NCI-H1105 treated with DMSO at 0.1 percent for 48 hours (cell line): ENCODE measurements around the gene GDPD3.

Source experiments
- DNase-seq: peaks from one replicate; lab custom pipeline; 2025; lab: John Stamatoyannopoulos, UW

The GDPD3 gene

DNA sequence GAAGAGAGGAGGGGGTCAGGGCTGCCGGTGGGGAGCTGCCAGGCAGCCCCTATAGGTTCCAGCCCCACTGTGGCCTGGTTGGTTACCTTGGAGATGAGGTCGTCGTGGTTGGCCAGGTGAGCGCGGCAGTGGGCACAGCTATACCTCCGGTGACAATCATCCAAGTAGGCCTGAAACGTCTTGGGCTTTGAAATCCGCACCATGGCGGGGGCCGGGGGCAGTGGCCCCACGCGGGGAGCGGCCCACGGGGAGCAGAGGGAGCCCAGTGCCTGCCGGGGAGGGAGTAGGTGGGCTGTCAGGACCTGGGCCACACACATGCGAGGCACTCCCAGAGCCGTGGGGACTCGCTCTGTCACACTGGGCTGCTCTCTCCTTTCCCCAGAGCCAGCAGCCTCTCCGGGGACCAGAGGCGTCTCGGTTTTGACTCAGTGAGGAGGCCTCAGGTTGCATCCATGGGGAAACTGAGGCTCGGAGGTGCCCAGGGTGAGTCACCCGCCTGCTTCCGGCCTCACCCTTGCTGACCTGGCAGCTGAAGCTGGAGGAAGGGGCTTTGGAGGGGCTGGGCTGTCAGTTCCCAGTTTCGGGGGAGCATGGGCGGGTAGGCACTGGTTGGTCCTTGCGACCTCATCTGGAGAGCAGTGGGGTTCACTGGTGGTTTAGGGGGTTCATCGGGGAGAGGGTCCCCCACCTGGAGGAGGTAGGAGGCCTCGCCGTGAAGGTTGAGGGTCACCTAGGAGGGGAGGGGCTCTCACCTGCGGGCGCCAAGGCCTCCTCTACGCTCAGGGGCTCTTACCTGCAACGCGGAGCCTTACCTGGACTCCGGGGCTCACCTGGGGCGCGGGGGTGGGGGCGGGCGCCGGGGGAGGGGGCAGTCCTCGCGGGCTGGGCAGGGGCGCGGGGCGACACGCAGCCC lies 17.9 kb downstream of the GDPD3 start:
- DNase-seq = no peak

DNA sequence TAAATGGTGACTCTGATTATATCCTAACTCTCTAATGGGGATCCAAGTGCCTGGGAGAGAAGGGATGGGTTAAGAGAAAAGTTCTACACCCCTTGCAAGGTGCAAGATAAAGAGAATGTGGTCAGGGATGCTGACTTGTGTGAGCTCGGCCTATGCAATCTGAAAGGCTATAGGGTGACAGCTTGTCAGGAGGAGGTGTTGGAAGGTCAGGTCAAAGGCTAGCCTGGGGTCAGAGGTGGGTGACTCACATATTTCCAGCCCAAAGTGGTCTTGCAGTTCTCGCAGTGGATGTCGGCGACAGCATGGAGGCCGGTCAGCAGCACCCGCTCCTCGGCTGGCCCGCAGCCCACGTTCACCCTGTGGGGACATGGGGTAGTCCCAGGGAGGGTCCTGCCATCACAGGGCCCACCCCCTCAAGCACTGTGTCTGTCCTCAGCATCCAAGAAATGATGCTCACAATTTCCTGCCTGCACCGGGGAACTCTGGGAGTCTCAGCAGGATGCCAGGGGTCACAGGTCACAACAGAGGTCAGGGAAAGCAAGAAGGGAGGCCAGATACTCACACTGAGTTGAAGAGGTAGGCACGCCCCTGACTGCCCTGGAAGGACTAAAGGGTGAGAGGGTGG lies 18.7 kb downstream of the GDPD3 start:
- no peak for DNase-seq

DNA sequence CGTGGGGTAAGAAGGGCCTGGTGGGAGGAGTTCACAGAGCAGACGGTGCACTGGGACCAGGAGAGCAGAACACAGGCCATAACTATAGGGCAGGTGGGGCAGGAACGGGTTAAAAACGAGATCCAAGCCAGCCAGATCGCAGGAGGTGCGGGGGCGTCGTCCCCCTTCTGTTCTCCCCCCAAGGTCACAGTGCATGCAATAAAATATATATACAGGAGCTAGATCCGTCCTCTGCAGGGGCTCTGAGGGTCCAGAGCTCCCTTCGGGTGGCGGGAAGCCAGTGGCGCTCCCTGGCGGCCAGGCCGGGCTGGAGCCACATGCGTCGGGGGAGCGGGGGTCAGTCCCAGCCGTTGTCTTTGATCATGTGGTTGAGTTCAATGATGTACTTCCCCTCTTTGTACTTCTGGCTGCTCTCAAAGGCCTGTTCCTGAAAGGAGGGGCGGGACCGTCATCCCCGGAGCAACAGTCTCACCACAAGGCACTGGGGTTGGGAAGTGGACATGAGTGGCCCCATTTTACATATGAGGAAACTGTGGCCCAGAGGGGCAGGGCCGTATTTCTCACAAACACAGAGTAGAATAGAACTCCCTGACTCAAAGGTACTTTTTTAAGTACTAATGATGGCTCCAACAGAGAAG lies 20.8 kb downstream of the GDPD3 start:
- DNase-seq = peak; percentile 89

DNA sequence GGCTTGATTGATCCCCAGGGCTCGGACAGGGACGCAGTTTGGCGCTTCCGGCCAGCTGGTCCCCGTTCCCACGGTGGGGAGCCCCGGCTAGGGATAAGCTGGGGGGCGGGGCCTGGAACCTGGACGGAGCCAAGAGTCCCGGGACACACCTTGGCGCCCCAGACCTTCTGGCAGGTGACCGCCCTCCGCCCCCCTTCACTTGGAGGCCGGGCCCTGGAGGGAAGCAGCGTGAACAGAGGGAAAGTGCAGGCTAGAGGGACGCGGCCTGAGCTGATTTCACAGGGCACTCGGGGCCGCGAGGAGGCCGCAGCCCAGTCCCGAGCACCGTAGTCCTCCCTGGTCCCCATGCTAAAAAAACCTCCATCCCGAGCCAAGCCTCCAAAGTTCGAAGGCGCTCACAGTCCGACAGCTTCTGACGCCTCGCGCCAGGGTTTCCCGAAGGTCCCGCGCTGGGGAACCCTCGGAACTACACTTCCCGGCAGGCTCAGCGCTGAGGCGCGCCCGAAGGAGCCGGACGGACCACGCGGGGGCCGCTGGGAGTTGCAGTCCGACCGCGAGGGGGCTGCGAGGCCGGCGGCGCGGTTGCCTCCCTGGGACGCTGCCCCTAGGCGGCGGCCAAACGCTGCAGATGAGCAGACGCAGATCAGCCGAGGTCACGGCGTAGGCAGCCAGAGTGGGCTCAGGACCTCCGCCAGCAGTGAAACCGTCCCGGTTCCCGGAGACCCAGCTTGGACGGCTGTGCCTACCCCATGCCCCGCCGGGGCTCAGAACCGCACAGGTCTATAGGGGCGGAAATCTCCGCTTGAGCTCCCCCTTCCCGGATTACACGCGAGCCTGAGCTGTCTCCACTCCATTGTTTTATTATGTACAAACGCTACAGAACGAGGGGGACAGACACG lies 21.6 kb downstream of the GDPD3 start, which contains the start of gene TBX6:
TSS of gene TBX6 (minus strand) at position 451 of the 899 bp plus-strand sequence. CDS start 731 bp downstream, outside the sequence.
- DNase-seq = peak; percentile 88

DNA sequence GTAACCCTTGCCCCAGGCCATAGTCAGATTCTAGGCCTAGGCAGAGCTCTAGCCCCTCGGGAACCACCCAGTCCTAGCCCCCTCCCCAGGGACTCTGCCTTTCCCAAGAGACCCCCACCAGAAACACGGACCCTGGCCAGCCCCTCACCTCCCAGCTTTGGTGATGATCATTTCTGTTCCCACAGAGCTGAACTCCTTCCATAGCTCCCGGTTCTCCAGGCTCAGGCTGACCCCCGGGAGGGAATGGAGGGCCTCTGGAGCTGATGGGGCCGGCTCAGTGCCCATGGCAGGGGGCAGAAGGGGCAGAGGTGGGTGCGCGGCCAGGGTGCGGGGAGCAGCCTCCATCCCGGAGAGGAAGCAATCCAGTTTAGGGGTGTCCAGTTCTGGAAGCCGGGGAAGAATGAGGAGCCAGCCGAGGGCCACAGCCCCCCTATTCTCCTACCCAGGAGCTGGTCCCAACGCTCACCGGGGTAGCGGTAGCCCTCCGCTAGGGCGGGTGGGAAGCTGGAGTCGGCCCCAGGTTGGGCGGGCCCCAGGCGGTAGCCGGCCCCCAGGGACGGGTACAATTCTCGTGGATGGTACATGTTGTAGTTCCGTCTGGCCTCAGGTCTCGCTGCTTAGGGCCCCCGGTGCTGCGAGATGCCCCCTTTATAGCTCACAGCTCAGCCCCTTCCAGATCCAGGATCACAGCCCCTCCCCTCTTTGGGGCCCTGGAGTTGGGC lies 22.6 kb downstream of the GDPD3 start:
- no peak for DNase-seq

DNA sequence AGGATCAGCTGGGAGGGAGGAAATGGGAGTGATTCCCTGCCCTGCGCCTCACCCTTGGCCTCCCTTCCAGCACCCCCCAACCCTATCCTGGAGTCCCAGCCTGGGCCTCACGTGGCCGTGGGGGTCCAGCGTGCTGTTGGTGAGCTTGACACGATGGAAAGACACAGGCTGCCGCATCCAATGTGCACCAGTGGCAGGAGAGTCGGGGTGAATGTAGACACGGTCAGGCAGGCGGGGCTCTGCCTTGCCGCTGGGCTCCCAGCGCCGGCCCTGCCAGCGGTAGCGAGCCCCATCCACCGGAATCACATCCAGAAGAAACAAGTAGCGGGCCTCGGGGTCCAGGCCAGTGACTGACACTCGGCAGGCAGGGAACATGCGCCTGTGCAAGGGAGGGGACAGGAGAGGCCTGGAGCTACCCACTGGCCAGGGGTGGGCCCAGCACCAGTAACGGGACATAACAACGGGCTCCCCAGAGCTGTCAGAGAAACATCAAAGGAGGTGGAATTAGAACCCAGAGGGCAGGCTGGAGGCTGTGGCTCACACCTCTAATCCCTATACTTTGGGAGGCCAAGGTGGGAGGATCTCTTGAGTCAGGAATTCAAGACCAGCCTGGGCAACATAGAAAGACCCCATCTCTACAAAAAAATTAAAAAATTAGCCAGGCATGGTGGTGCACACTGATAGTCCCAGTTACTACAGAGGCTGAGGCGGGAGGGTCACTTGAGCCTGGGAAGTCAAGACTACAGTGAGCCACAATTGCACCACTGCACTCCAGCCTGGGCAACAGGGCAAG lies 24.3 kb downstream of the GDPD3 start:
- no peak for DNase-seq

DNA sequence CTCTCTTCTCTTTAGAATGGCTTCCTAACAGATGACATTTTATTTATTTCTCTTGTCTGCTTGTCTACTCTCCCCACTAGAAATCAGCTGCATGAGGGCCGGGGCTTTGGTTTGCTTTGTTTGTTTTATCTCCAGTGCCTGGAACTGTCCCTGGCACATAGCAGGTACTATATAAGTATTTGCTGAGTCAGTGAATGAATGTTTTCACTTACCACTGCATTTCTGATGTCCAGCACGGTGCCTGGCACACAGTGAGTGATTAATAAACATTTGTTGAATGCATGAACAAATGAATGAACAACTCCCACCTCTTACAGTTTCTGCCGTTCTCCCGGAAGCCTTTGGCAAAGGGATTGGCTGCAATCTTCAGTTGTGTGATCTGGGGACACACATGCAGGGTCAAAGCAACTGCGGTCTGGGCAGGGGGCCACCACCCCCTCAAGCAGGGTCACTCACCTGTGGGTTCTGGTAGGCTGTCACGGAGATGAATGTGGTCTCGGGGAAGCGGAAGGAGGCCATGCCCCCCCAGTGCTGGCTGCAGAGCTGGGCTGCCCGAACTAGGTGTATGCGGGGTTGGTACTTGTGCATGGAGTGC lies 25.0 kb downstream of the GDPD3 start:
- no peak for DNase-seq

DNA sequence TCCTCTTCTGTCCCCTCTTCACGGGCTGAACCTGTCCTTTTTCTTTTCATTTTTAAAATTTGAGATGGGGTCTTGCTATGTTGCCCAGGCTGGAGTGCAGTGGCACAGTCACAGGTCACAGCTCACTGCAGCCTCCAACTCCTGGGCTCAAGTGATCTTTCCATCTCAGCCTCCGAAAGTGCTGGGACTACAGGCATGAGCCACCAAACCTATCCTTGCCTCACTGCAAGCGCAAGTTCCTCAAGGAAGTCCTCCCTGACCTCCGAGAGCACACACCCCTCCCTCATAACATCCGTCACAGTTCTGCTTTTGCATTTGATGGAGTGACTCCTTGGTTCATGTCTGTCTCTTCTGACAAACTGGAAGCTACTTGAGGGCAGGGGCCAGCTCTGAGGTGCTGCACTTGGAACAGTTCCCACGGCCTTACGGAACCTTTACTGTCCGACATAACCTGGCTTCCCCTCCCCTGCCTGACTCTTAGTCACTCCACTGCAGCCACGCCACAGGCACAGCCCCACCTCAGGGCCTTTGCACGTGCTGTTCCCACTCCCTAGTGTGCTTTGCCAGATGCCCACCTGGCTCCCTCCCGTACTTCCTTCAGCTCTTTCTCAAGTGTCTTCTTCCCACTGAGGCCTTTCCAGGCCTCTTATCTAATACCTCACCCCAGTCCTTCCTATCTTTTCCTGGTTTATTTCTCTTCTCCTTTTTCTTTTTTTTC lies 26.0 kb downstream of the GDPD3 start:
- no peak for DNase-seq

DNA sequence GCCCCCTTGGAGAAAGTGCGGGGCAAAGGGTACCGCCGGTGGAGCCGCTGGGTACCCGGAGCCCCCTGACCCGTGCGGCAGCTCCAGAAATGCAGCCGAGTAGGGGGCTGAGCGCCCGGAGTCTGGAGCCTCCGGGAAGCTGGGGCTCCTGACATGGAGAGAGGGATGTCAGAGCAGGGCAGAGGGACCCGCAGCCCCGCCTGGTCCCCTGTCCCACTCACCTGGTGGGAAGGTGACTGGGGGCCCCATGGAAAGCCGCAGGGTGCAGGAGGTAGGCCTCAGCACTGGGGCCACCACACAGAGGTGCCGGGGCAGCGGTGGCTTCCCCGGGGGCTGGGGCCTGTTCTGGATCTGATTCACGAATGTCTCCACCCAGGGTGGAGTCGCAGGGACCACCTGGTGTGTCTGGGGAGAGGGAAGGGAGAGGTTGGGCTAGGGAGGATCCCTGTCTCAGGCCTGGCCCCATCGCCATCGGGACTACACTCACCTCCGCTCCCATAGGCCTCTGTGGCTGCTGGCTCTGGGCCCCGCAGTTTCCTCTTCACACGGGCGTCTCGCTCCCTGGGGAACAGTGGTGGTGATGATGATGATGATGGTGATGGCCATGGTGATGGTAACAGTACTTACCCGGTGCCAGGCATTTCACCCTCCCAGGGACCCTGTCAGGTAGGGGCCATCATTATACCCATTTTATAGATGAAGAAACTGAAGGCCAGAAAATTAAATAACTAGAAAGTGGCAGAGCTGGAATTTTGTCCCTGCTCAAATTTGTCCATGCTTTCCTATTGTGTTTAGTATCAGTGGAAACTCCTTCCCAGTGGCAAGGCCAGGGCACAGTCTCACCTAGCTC lies 26.8 kb downstream of the GDPD3 start:
- DNase-seq = no peak

DNA sequence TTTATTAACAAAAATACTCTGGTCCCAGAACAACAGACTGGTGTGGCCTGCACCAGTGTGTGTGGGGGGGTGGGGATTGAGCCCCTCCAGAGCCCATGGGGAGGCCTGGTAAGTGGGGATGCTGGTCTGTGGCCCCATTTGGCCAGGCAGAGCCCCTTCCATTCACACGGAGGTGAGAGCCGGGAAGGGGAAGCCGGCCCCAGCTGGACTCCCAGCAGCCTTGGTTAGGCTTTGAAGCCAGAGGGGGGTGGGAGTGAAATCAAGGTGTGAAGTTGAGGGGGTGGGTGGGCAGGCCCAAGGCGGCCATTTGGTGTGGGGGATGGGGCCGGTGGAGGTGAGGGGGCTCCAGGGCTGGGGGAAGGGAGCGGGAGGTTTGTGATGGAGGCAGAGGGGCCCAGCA lies 27.5 kb downstream of the GDPD3 start:
- DNase-seq = no peak

DNA sequence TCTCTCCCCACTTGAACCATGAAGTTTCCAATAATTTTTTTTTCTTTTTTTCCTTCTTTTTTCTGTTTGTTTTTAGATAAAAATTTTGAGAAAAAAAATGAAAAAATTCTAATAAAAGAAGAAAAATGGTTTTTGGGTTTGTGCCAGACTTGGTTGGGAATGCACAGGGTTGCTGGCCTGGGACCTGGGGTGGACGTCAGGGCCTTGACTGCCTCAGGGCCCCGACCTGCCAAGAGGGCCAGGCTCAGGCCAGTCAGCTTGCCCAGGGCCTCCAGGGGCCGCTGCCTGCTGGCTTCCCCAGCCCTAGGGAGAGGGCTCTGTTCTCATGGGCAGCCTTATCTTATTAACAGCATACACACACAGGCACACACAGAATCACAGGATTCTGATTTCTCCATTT lies 28.1 kb downstream of the GDPD3 start:
- no peak for DNase-seq

DNA sequence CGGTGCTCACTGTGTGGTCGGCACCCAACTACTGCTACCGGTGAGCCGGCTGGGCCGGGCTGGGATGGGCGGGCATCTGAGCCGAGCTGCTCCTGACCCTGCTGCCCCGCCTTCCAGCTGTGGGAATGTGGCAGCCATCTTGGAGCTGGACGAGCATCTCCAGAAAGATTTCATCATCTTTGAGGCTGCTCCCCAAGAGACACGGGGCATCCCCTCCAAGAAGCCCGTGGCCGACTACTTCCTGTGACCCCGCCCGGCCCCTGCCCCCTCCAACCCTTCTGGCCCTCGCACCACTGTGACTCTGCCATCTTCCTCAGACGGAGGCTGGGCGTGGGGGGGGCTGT lies 28.5 kb downstream of the GDPD3 start:
- no peak for DNase-seq

DNA sequence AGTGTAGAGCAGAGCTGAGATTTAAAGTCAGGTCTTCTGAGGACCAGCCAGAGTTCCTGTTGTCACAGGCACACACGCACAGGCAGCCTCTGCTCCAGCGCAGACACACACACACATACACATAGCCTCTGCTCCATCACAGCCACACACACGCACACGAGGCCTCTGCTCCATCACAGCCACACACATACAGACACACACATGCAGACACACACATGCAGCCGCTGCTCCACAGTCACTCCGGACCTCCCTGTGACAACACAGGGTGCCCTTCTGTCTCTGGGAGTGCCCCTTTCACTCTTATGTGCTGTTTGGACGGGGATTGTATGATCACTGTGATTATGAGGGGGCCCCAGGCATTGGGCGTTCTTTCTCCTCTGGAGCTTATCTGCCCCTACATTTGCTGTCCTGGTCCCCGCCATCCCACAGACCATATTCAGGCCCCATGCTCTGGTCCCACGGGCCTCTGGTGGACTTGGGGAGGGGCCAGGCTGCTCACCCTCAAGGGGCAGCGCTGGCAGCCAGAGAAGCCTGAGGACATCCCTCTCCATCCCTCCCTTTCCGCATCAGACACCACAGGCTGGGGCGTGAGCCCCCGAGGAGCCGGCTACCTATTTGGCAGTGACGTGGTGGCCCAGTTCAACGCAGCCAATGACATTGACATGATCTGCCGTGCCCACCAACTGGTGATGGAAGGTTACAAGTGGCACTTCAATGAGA lies 29.1 kb downstream of the GDPD3 start:
- no peak for DNase-seq

DNA sequence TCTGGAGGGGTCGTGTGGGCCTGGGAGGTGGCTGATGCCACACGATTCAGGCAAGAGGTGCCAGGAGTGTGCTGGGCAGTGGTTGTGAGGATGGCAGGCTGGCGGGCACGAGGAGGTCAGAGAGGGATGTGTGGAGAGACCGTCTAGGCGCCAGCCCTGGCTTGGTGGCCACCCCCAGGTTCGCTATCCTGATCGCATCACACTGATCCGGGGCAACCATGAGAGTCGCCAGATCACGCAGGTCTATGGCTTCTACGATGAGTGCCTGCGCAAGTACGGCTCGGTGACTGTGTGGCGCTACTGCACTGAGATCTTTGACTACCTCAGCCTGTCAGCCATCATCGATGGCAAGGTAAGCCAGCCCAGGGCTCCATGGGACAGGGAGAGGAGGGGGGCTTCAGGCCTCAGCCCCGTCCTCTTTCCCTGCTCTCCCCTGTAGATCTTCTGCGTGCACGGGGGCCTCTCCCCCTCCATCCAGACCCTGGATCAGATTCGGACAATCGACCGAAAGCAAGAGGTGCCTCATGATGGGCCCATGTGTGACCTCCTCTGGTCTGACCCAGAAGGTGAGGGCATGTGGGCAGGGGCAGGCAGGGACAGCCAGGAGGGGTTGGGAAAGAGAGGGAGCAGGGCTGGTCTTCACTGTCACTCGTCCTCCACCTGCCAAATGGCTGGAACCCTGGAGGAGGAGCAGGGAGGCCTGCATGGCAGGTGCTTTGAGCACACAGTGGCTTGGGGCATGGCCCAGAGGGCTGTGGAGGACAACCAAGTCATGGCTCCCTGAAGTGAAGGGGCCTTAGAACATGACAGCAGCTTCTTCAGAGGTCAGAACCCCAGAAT lies 29.9 kb downstream of the GDPD3 start:
- DNase-seq = no peak

DNA sequence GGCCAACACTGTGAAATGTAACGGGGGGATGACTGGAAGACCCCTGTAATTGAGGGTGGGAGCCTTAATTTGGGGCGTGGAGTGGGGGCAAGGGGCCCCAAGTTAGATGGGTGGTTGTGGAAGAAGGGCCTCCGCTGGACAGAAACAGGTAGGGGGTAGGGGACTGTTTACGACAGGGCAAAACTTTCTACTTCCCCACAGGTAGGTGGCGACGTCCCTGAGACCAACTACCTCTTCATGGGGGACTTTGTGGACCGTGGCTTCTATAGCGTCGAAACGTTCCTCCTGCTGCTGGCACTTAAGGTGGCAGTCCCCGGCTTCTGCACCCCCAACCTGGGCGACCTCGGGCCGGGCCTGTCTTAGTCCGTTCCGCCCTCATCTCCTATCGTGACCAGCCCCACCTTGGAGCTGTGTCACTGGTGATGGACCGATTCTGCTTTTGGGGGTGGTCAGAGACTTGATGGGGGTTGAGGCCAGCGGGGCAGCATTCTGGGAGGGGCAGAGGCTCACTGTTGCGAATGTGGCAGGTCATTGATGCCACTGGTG lies 30.7 kb downstream of the GDPD3 start:
- DNase-seq = no peak

DNA sequence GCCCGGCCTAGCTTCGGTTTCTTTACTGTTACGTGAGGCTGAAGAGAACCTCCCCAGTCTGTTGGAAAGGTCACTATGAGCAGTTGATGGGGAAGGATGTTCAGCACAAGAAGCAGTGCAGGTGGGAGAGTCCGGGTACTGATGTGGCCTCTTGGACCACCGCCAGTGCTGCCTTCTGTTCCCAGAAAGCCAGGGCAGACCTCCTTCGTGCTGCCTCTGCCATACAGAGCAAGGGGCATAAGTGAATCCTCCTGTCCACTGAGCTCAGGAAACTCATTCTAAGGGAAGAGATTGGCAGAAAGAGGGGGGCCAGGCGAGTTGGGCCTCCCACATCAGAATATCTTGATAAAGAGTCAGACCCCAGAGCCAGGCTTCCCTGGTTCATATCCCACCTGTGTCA lies 33.9 kb downstream of the GDPD3 start:
- DNase-seq = no peak

DNA sequence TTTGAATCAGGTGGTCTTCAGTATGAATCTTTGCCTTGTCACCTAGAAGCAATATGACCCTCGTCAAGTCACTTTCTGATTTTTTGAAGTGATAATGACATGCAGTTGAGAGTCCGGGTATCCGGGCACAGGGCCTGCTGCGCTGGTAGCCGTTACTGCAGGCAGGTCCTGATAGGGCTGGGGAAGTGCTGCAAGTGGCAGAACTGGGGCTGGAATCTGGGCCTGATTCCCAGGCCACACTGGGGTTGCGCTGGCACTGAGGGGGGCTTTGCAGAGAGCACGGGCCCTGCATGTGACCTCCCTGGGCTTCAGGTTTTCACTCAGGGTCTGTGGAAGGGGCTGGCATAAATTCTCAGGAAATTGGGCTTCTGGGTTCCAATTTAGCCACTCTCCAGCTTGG lies 34.6 kb downstream of the GDPD3 start:
- no peak for DNase-seq
